ENCODE data around the gene ACOX1.

- TF ChIP-seq EP300 (IDR thresholded peaks at IDR 0.05; ENCODE audit: borderline replicate concordance) = no peak
- TF ChIP-seq TAF1 (IDR thresholded peaks at IDR 0.05; ENCODE audit: low read depth) = no peak
- TF ChIP-seq CREB1 (IDR thresholded peaks at IDR 0.05; ENCODE audit: low read depth) = no peak
- TF ChIP-seq TEAD4 (IDR thresholded peaks at IDR 0.05) = no peak
- no peak for TF ChIP-seq MAX (IDR thresholded peaks at IDR 0.05)
- no peak for TF ChIP-seq CEBPB (IDR thresholded peaks at IDR 0.05)
- TF ChIP-seq REST (IDR thresholded peaks at IDR 0.05; ENCODE audit: low read depth) = no peak
- TF ChIP-seq YY1 (IDR thresholded peaks at IDR 0.05; ENCODE audit: low read depth) = no peak
- TF ChIP-seq RAD21 (IDR thresholded peaks at IDR 0.05; ENCODE audit: low read depth) = no peak
- no peak for TF ChIP-seq NFIC (IDR thresholded peaks at IDR 0.05)
- TF ChIP-seq EGR1 (IDR thresholded peaks at IDR 0.05) = no peak
- TF ChIP-seq TCF12 (IDR thresholded peaks at IDR 0.05; ENCODE audit: low read depth) = no peak
- TF ChIP-seq USF1 (IDR thresholded peaks at IDR 0.05) = no peak
Observed at GRCh38 chr17:75921596-75921995, 57.4 kb downstream of the ACOX1 start.

Measured in Ishikawa (cell line).